ENCODE measurements around the gene PLPP4. TPM values are rescaled to one million over a fixed set of nuclear protein-coding genes. Genes with fewer than 3 reads are reported as not detected.

Gene PLPP4
- total RNA-seq, 1 experiment from 2014 or later: 10.7 TPM

GRCh38 chr10:120548210-120548609 lies 91.2 kb downstream of the PLPP4 start:
- H2AFZ ChIP-seq (ENCODE audit: low read length): no peak overlapping the region
- no peak for TF ChIP-seq CTCF (conservative IDR thresholded peaks at IDR 0.05; ENCODE audit: low read depth, low read length)
- no peak for TF ChIP-seq EZH2 (IDR thresholded peaks at IDR 0.05; ENCODE audit: low read length, unreplicated experiment)
- no peak for TF ChIP-seq EZH2phosphoT487 (IDR thresholded peaks at IDR 0.05; ENCODE audit: borderline replicate concordance, low read length)
- H3K79me2 ChIP-seq (ENCODE audit: low read length): no peaks in the 10 kb centered on the region
- DNase-seq: no peak
- H3K4me2 ChIP-seq (ENCODE audit: low read length): no peak overlapping the region
- no peaks in the 10 kb centered on the region for H3K36me3 ChIP-seq (ENCODE audit: low read depth, low read length)
- H3F3A ChIP-seq (ENCODE audit: low read length, unreplicated experiment): no peaks in the 10 kb centered on the region
- intact Hi-C loops (cut with micrococcal nuclease): no loop called here
- no peak overlapping the region for H3K4me3 ChIP-seq (ENCODE audit: low read length)
- H3K9me3 ChIP-seq (ENCODE audit: low read length): no peaks in the 10 kb centered on the region
- H3K4me1 ChIP-seq (ENCODE audit: insufficient read depth, low read length): no peaks in the 10 kb centered on the region
- no peaks in the 10 kb centered on the region for H3K27me3 ChIP-seq (ENCODE audit: low read length)
- no TSS peak for BruUV-seq (replicated peaks)
- ChIA-PET POLR2A (ENCODE audit: unreplicated experiment) (no interaction called here), CTCF (no interaction called here)
- H4K20me1 ChIP-seq (ENCODE audit: low read length): no peaks in the 10 kb centered on the region
- ATAC-seq: no peak
- H3K27ac ChIP-seq (ENCODE audit: low read length): no peak overlapping the region
- H3K9ac ChIP-seq (ENCODE audit: low read length): no peak overlapping the region
- H3K9me2 ChIP-seq (replicated peaks; ENCODE audit: low read length): no peaks in the 10 kb centered on the region

- peaks cover 12% of the 10 kb centered on the region; the same call in 1 of the 2 replicates for H3K4me1 ChIP-seq (ENCODE audit: insufficient read depth, low read length)
- no peaks in the 10 kb centered on the region for H3F3A ChIP-seq (ENCODE audit: low read length, unreplicated experiment)
- H3K79me2 ChIP-seq (ENCODE audit: low read length): no peaks in the 10 kb centered on the region
- H3K27me3 ChIP-seq (ENCODE audit: low read length): no peaks in the 10 kb centered on the region
- H3K9ac ChIP-seq (ENCODE audit: low read length): no peak overlapping the region
- no peak overlapping the region for H2AFZ ChIP-seq (ENCODE audit: low read length)
- H3K27ac ChIP-seq (ENCODE audit: low read length): no peak overlapping the region
- no TSS peak for BruUV-seq (replicated peaks)
- ChIA-PET CTCF (no interaction called here), POLR2A (ENCODE audit: unreplicated experiment) (no interaction called here)
- intact Hi-C loops (cut with micrococcal nuclease): no loop called here
- TF ChIP-seq CTCF (conservative IDR thresholded peaks at IDR 0.05; ENCODE audit: low read depth, low read length): no peak
- TF ChIP-seq EZH2 (IDR thresholded peaks at IDR 0.05; ENCODE audit: low read length, unreplicated experiment): no peak
- TF ChIP-seq EZH2phosphoT487 (IDR thresholded peaks at IDR 0.05; ENCODE audit: borderline replicate concordance, low read length): no peak
- H3K4me3 ChIP-seq (ENCODE audit: low read length): no peak overlapping the region
- no peak overlapping the region for H3K4me2 ChIP-seq (ENCODE audit: low read length)
- ATAC-seq: no peak
- no peaks in the 10 kb centered on the region for H3K36me3 ChIP-seq (ENCODE audit: low read depth, low read length)
- H4K20me1 ChIP-seq (ENCODE audit: low read length): no peaks in the 10 kb centered on the region
- no peaks in the 10 kb centered on the region for H3K9me2 ChIP-seq (replicated peaks; ENCODE audit: low read length)
- no peak for DNase-seq
- H3K9me3 ChIP-seq (ENCODE audit: low read length): no peaks in the 10 kb centered on the region
Observed at GRCh38 chr10:120552262-120552661, 95.2 kb downstream of the PLPP4 start.

GRCh38 chr10:120553911-120554310 lies 96.9 kb downstream of the PLPP4 start:
- Histone ChIP-seq H3K4me2 (ENCODE audit: low read length) (no peak overlapping the region), H3K9me3 (ENCODE audit: low read length) (no peaks in the 10 kb centered on the region), H3K27ac (ENCODE audit: low read length) (no peak overlapping the region), H3K9me2 (replicated peaks; ENCODE audit: low read length) (no peaks in the 10 kb centered on the region), H3K9ac (ENCODE audit: low read length) (no peak overlapping the region), H3K4me3 (ENCODE audit: low read length) (no peak overlapping the region), H3K4me1 (ENCODE audit: insufficient read depth, low read length) (peaks cover 13% of the 10 kb centered on the region; the same call in 1 of the 2 replicates), H3K79me2 (ENCODE audit: low read length) (no peaks in the 10 kb centered on the region), H2AFZ (ENCODE audit: low read length) (no peak overlapping the region), H4K20me1 (ENCODE audit: low read length) (no peaks in the 10 kb centered on the region), H3F3A (ENCODE audit: low read length, unreplicated experiment) (no peaks in the 10 kb centered on the region), H3K36me3 (ENCODE audit: low read depth, low read length) (no peaks in the 10 kb centered on the region), H3K27me3 (ENCODE audit: low read length) (no peaks in the 10 kb centered on the region)
- ChIA-PET CTCF (no interaction called here), POLR2A (ENCODE audit: unreplicated experiment) (no interaction called here)
- intact Hi-C loops (cut with micrococcal nuclease): no loop called here
- ATAC-seq (no peak), DNase-seq (no peak)
- BruUV-seq (replicated peaks): no TSS peak
- TF ChIP-seq EZH2phosphoT487 (IDR thresholded peaks at IDR 0.05; ENCODE audit: borderline replicate concordance, low read length) (no peak), EZH2 (IDR thresholded peaks at IDR 0.05; ENCODE audit: low read length, unreplicated experiment) (no peak), CTCF (conservative IDR thresholded peaks at IDR 0.05; ENCODE audit: low read depth, low read length) (no peak)

Measured in PC-3 (cell line).